HCT116 (cell line): Measurements from ENCODE around the gene ADIRF. TPM values are rescaled to one million over a fixed set of nuclear protein-coding genes. Genes with fewer than 3 reads are reported as not detected.

Source experiments
- ATAC-seq: fragments of 200-7000 bp; cut with Tn5 transposase; 2 replicates; pipeline ENCODE4 v1.9.1; 2020; ENCODE audit warnings: mild to moderate bottlenecking, moderate library complexity
- BruUV-seq: library from RNA; stranded (reverse); fragments of 400-500 nt; replicated peaks from 2 replicates; lab custom pipeline; 2021; lab: Mats Ljungman, UMichigan
- CTCF ChIA-PET: fragments of 300-600 bp; sonication (Branson Sonifier 250); formaldehyde crosslinking; loops from one replicate; lab custom pipeline; 2021; ENCODE audit warnings: antibody characterized with exemption; lab: Charles Lee
- POLR2A ChIA-PET: fragments of 300-600, 350-600 bp; sonication (Branson Sonifier 250); formaldehyde crosslinking; loops from one replicate; lab custom pipeline; 2021; ENCODE audit warnings: antibody characterized with exemption; lab: Charles Lee
- RAD21 ChIA-PET, 2 experiments: fragments of 300-600 bp; sonication (Branson Sonifier 250); formaldehyde crosslinking; loops; one replicate each; lab custom pipeline; 2023; ENCODE audit warnings: low total read pairs in 2 of 2; ENCODE audit not compliant: uncharacterized antibody in 2 of 2, unreplicated experiment in 2 of 2, low non-redundant PET in 1 of 2; lab: Charles Lee
- DNase-seq: peaks from one replicate; pipeline ENCODE4 v3.0.0-alpha.2; 2010; ENCODE audit warnings: low read depth, low spot score
- H2AFZ ChIP-seq: fragments of 200-600 bp; shearing (Covaris generic), sonication (generic); 2 replicates; pipeline ENCODE4 v1.6.1; 2017; ENCODE audit warnings: low read depth, mixed run types, mixed read lengths, antibody characterized with exemption, low read length; ENCODE audit not compliant: poor library complexity, severe bottlenecking
- H3K27ac ChIP-seq: 2 replicates; pipeline ENCODE4 v1.5.1; 2012; ENCODE audit warnings: low read depth, low read length
- H3K27me3 ChIP-seq: fragments of 200-600 bp; sonication (generic); 2 replicates; pipeline ENCODE4 v1.6.1; 2016; ENCODE audit warnings: mixed run types, low read length, mixed read lengths; ENCODE audit not compliant: insufficient read depth
- H3K36me3 ChIP-seq, 2 experiments: fragments of 200-500 bp in 1 of 2; fragments of 200-600 bp in 1 of 2; sonication (Bioruptor generic) in 1 of 2; sonication (generic) in 1 of 2; 2 replicates each; pipeline versions ENCODE4 v1.5.1 to v1.6.1; 2014 to 2016; ENCODE audit warnings: low read length in 2 of 2, inconsistent platforms in 1 of 2, mixed read lengths in 1 of 2, mixed run types in 1 of 2; ENCODE audit not compliant: insufficient read depth in 2 of 2, control insufficient read depth in 1 of 2
- H3K4me1 ChIP-seq, 2 experiments: fragments of 200-600 bp in 1 of 2; sonication (generic) in 1 of 2; 2 replicates each; pipeline versions ENCODE4 v1.5.1 to v1.6.1; 2012 to 2017; ENCODE audit warnings: low read length in 2 of 2, inconsistent platforms in 1 of 2, mild to moderate bottlenecking in 1 of 2, mixed read lengths in 1 of 2, mixed run types in 1 of 2, moderate library complexity in 1 of 2; ENCODE audit not compliant: insufficient read depth in 2 of 2, control insufficient read depth in 1 of 2
- H3K4me2 ChIP-seq: fragments of 200-600 bp; sonication (generic); 2 replicates; pipeline ENCODE4 v1.6.1; 2017; ENCODE audit warnings: mixed run types, low read length, mixed read lengths
- H3K4me3 ChIP-seq, 2 experiments: fragments of 200-600 bp in 1 of 2; sonication (generic) in 1 of 2; replicated peaks in 1 of 2; 2 replicates each; pipeline ENCODE4 v1.5.1; 2011 to 2016; ENCODE audit warnings: low read length in 2 of 2, control low read depth in 1 of 2, low read depth in 1 of 2, mild to moderate bottlenecking in 1 of 2, mixed read lengths in 1 of 2, mixed run types in 1 of 2
- H3K79me2 ChIP-seq: fragments of 200-600 bp; sonication (generic); 2 replicates; pipeline ENCODE4 v1.6.1; 2017; ENCODE audit warnings: mild to moderate bottlenecking, mixed run types, low read length, moderate library complexity, mixed read lengths; ENCODE audit not compliant: insufficient read depth
- H3K9ac ChIP-seq: fragments of 200-600 bp; sonication (generic); 2 replicates; pipeline ENCODE4 v1.6.1; 2016; ENCODE audit warnings: low read length, mixed read lengths
- H3K9me2 ChIP-seq: fragments of 200-600 bp; sonication (generic), shearing (Covaris generic); 2 replicates; pipeline ENCODE4 v1.6.1; 2017; ENCODE audit warnings: mixed run types, mild to moderate bottlenecking, moderate library complexity; ENCODE audit not compliant: insufficient read depth
- H3K9me3 ChIP-seq, 2 experiments: fragments of 200-500 bp in 1 of 2; fragments of 200-600 bp in 1 of 2; sonication (Bioruptor generic) in 1 of 2; sonication (generic) in 1 of 2; 2 replicates each; pipeline ENCODE4 v1.6.1; 2014 to 2017; ENCODE audit warnings: low read length in 2 of 2, mixed read lengths in 2 of 2, inconsistent platforms in 1 of 2, low read depth in 1 of 2, mild to moderate bottlenecking in 1 of 2, mixed run types in 1 of 2, moderate library complexity in 1 of 2; ENCODE audit not compliant: control insufficient read depth in 1 of 2, insufficient read depth in 1 of 2
- H4K20me1 ChIP-seq: fragments of 200-600 bp; sonication (generic), shearing (Covaris generic); 2 replicates; pipeline ENCODE4 v1.6.1; 2017; ENCODE audit warnings: mixed run types, mild to moderate bottlenecking, moderate library complexity; ENCODE audit not compliant: insufficient read depth
- ELF1 ChIP-seq: IDR thresholded peaks from 2 replicates; pipeline ENCODE4 v1.6.1; 2012; ENCODE audit warnings: low read depth, borderline replicate concordance
- EZH2phosphoT487 ChIP-seq: fragments of 200-600 bp; IDR thresholded peaks from 2 replicates; pipeline ENCODE4 v1.6.1; 2018; ENCODE audit warnings: antibody characterized with exemption, borderline replicate concordance
- JUND ChIP-seq: IDR thresholded peaks from 2 replicates; pipeline ENCODE4 v1.6.1; 2012
- POLR2A ChIP-seq: IDR thresholded peaks from 2 replicates; pipeline ENCODE4 v1.7.0; 2011; ENCODE audit warnings: borderline replicate concordance; ENCODE audit not compliant: insufficient read depth, insufficient read length; ENCODE audit errors: extremely low read depth
- POLR2AphosphoS5 ChIP-seq: IDR thresholded peaks from 2 replicates; pipeline ENCODE4 v1.6.1; 2011; ENCODE audit warnings: mild to moderate bottlenecking, low read depth, low read length, moderate library complexity
- SIN3A ChIP-seq: IDR thresholded peaks from 2 replicates; pipeline ENCODE4 v1.6.1; 2012; ENCODE audit warnings: low read depth
- SP1 ChIP-seq: IDR thresholded peaks from 2 replicates; pipeline ENCODE4 v1.6.1; 2012; ENCODE audit warnings: low read depth
- TCF7L2 ChIP-seq: IDR thresholded peaks from 2 replicates; pipeline ENCODE4 v1.7.0; 2011; ENCODE audit warnings: borderline replicate concordance, inconsistent platforms; ENCODE audit not compliant: insufficient read depth, insufficient read length; ENCODE audit errors: extremely low read depth
- YY1 ChIP-seq: IDR thresholded peaks from 2 replicates; pipeline ENCODE4 v1.6.1; 2011; ENCODE audit warnings: low read length, low read depth, moderate library complexity, mild to moderate bottlenecking; ENCODE audit not compliant: insufficient replicate concordance; ENCODE audit errors: extremely low read depth
- ZNF274 ChIP-seq: fragments of 200-500 bp; sonication (Bioruptor generic); IDR thresholded peaks from 2 replicates; pipeline ENCODE4 v1.6.1; 2014; ENCODE audit warnings: mild to moderate bottlenecking, low read depth, low read length, inconsistent platforms
- intact Hi-C: fragments of 100-400 bp; cut with micrococcal nuclease; formaldehyde crosslinking; loops from 2 replicates; pipeline ENCODE4 v1.10.0; 2022
- total RNA-seq: library from RNA; stranded (reverse); gene quantifications from one replicate; pipeline ENCODE4 v1.2.1, GENCODE V29; 2021; ENCODE audit not compliant: unreplicated experiment
- TF ChIP-seq, protein P1 (sequence below): IDR thresholded peaks from 2 replicates; pipeline ENCODE4 v1.6.1; 2012
- TF ChIP-seq, protein P2 (sequence below): IDR thresholded peaks from 2 replicates; pipeline ENCODE4 v1.6.1; 2012; ENCODE audit warnings: low read depth
- TF ChIP-seq, protein P3 (sequence below): IDR thresholded peaks from 2 replicates; pipeline ENCODE4 v1.6.1; 2012

ADIRF gene
- total RNA-seq, 1 experiment from 2014 or later, result 448 TPM

DNA sequence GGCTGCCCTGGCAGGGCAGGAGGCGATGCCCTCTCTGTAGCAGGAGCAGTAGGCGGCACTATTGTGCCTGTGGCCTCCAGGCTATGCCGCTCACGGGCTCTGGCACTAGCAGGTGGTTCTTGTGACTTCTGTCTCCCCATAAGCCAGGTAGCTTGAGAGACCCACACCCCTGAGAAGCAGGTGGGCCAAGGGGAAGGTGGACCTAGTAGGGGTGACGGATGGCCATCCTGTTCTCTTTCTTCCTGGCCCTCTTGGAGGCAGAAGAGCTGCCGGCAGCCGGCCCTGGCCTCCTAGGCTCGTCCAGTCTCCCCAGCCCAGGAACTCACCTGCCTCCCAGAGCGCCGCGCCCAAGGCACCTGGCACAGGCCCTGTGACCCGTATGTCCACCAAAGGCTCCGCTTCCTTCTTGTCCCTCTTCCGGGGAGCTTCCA lies 26.3 kb upstream of the ADIRF start:
- Histone ChIP-seq H3K4me1 (peaks cover 0 to 27% of the 10 kb centered on the region in 2 experiments; a peak in 3 of 4 replicates), H3K27ac (no peak overlapping the region), H3K9me2 (no peaks in the 10 kb centered on the region), H3K9me3 (no peaks in the 10 kb centered on the region), H4K20me1 (no peaks in the 10 kb centered on the region), H3K4me2 (no peak overlapping the region), H3K27me3 (no peaks in the 10 kb centered on the region), H3K36me3 (no peaks in the 10 kb centered on the region), H3K4me3 (no peak overlapping the region), H3K79me2 (no peaks in the 10 kb centered on the region), H3K9ac (no peak overlapping the region), H2AFZ (no peak overlapping the region)
- DNase-seq (no peak), ATAC-seq (no peak)
- TF ChIP-seq JUND, result no peak
- no peak for TF ChIP-seq POLR2AphosphoS5
- TF ChIP-seq EZH2phosphoT487, result no peak
- no peak for TF ChIP-seq ELF1
- no peak for TF ChIP-seq POLR2A
- TF ChIP-seq SIN3A, result no peak
- TF ChIP-seq, protein P1, sequence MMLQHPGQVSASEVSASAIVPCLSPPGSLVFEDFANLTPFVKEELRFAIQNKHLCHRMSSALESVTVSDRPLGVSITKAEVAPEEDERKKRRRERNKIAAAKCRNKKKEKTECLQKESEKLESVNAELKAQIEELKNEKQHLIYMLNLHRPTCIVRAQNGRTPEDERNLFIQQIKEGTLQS, result no peak
- TF ChIP-seq, protein P2, sequence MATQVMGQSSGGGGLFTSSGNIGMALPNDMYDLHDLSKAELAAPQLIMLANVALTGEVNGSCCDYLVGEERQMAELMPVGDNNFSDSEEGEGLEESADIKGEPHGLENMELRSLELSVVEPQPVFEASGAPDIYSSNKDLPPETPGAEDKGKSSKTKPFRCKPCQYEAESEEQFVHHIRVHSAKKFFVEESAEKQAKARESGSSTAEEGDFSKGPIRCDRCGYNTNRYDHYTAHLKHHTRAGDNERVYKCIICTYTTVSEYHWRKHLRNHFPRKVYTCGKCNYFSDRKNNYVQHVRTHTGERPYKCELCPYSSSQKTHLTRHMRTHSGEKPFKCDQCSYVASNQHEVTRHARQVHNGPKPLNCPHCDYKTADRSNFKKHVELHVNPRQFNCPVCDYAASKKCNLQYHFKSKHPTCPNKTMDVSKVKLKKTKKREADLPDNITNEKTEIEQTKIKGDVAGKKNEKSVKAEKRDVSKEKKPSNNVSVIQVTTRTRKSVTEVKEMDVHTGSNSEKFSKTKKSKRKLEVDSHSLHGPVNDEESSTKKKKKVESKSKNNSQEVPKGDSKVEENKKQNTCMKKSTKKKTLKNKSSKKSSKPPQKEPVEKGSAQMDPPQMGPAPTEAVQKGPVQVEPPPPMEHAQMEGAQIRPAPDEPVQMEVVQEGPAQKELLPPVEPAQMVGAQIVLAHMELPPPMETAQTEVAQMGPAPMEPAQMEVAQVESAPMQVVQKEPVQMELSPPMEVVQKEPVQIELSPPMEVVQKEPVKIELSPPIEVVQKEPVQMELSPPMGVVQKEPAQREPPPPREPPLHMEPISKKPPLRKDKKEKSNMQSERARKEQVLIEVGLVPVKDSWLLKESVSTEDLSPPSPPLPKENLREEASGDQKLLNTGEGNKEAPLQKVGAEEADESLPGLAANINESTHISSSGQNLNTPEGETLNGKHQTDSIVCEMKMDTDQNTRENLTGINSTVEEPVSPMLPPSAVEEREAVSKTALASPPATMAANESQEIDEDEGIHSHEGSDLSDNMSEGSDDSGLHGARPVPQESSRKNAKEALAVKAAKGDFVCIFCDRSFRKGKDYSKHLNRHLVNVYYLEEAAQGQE, result no peak
- no peak for TF ChIP-seq YY1
- no peak for TF ChIP-seq ZNF274
- no peak for TF ChIP-seq SP1
- TF ChIP-seq, protein P3, sequence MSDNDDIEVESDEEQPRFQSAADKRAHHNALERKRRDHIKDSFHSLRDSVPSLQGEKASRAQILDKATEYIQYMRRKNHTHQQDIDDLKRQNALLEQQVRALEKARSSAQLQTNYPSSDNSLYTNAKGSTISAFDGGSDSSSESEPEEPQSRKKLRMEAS, result no peak
- TF ChIP-seq TCF7L2, result no peak
- CTCF ChIA-PET, result interaction anchor here (0.8 kb wide), 1 partner anchor 25 kb away, joined by 3 read pairs; no protein-coding TSS in a partner anchor
- intact Hi-C loops, result no loop called here
- RAD21 ChIA-PET, result no interaction called here
- POLR2A ChIA-PET, result interaction anchor here (1.0 kb wide), 1 partner anchor 24 kb away, joined by 3 read pairs; no protein-coding TSS in a partner anchor
- no TSS peak for BruUV-seq
